Measurements from ENCODE around the gene CATSPER3. TPM values are rescaled to one million over a fixed set of nuclear protein-coding genes. Genes with fewer than 3 reads are reported as not detected.

The CATSPER3 gene
- total RNA-seq, 1 experiment from 2014 or later: 1.7 TPM

- CTCF ChIA-PET: no interaction called here
- no peak for TF ChIP-seq TCF7L2 (IDR thresholded peaks at IDR 0.05; ENCODE audit: borderline replicate concordance, extremely low read depth, insufficient read depth, insufficient read length)
- TF ChIP-seq, protein P1, sequence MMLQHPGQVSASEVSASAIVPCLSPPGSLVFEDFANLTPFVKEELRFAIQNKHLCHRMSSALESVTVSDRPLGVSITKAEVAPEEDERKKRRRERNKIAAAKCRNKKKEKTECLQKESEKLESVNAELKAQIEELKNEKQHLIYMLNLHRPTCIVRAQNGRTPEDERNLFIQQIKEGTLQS (IDR thresholded peaks at IDR 0.05): no peak
- no peak for TF ChIP-seq POLR2A (IDR thresholded peaks at IDR 0.05; ENCODE audit: borderline replicate concordance, extremely low read depth, insufficient read depth, insufficient read length)
- TF ChIP-seq SIN3A (IDR thresholded peaks at IDR 0.05; ENCODE audit: low read depth): no peak
- no peak for TF ChIP-seq REST (IDR thresholded peaks at IDR 0.05; ENCODE audit: low read depth)
- no peak for TF ChIP-seq CEBPB (IDR thresholded peaks at IDR 0.05; ENCODE audit: low read depth)
- no peak for TF ChIP-seq ZFX (IDR thresholded peaks at IDR 0.05)
- no peak for TF ChIP-seq CBX3 (IDR thresholded peaks at IDR 0.05; ENCODE audit: low read depth)
- no peak for TF ChIP-seq SP1 (IDR thresholded peaks at IDR 0.05; ENCODE audit: low read depth)
- no peak for TF ChIP-seq ZNF274 (IDR thresholded peaks at IDR 0.05; ENCODE audit: low read depth, low read length)
- no peak for TF ChIP-seq ELF1 (IDR thresholded peaks at IDR 0.05; ENCODE audit: borderline replicate concordance, low read depth)
- no peak for TF ChIP-seq FOSL1 (IDR thresholded peaks at IDR 0.05; ENCODE audit: low read depth)
- TF ChIP-seq POLR2AphosphoS5 (IDR thresholded peaks at IDR 0.05; ENCODE audit: low read depth, low read length): no peak
- TF ChIP-seq YY1 (IDR thresholded peaks at IDR 0.05; ENCODE audit: extremely low read depth, insufficient replicate concordance, low read depth, low read length): no peak
- TF ChIP-seq, protein P2, sequence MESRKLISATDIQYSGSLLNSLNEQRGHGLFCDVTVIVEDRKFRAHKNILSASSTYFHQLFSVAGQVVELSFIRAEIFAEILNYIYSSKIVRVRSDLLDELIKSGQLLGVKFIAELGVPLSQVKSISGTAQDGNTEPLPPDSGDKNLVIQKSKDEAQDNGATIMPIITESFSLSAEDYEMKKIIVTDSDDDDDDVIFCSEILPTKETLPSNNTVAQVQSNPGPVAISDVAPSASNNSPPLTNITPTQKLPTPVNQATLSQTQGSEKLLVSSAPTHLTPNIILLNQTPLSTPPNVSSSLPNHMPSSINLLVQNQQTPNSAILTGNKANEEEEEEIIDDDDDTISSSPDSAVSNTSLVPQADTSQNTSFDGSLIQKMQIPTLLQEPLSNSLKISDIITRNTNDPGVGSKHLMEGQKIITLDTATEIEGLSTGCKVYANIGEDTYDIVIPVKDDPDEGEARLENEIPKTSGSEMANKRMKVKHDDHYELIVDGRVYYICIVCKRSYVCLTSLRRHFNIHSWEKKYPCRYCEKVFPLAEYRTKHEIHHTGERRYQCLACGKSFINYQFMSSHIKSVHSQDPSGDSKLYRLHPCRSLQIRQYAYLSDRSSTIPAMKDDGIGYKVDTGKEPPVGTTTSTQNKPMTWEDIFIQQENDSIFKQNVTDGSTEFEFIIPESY (IDR thresholded peaks at IDR 0.05; ENCODE audit: extremely low read depth, insufficient replicate concordance, low read length): no peak
- TF ChIP-seq EGR1 (IDR thresholded peaks at IDR 0.05; ENCODE audit: low read depth): no peak
- TF ChIP-seq EZH2phosphoT487 (IDR thresholded peaks at IDR 0.05; ENCODE audit: borderline replicate concordance): no peak
Observed at GRCh38 chr5:135058331-135058732, 90.6 kb downstream of the CATSPER3 start.

More at GRCh38 chr5:135058331-135058732, 90.6 kb downstream of the CATSPER3 start:
- no peak overlapping the region for H3K4me3 ChIP-seq (replicated peaks in 1 of 2; ENCODE audit: low read depth in 1 of 2, low read length in 2 of 2)
- no peaks in the 10 kb centered on the region for H3K79me2 ChIP-seq (ENCODE audit: insufficient read depth, low read length)
- no peaks in the 10 kb centered on the region for H4K20me1 ChIP-seq (ENCODE audit: insufficient read depth)
- ChIA-PET RAD21 (ENCODE audit: low non-redundant PET in 1 of 2, low total read pairs in 2 of 2, uncharacterized antibody in 2 of 2, unreplicated experiment in 2 of 2) (no interaction called here), POLR2A (no interaction called here)
- H3K27me3 ChIP-seq (ENCODE audit: insufficient read depth, low read length): no peaks in the 10 kb centered on the region
- no peak overlapping the region for H3K9ac ChIP-seq (ENCODE audit: low read length)
- no peaks in the 10 kb centered on the region for H3K4me1 ChIP-seq (ENCODE audit: control insufficient read depth in 1 of 2, insufficient read depth in 2 of 2, low read length in 2 of 2)
- no peak overlapping the region for H3K4me2 ChIP-seq (ENCODE audit: low read length)
- no peak for DNase-seq (ENCODE audit: low read depth, low spot score)
- H2AFZ ChIP-seq (ENCODE audit: low read depth, low read length, poor library complexity, severe bottlenecking): no peak overlapping the region
- no TSS peak for BruUV-seq (replicated peaks)
- H3K27ac ChIP-seq (ENCODE audit: low read depth, low read length): no peak overlapping the region
- no peak for ATAC-seq
- H3K9me2 ChIP-seq (ENCODE audit: insufficient read depth): no peaks in the 10 kb centered on the region
- intact Hi-C loops (cut with micrococcal nuclease): no loop called here
- H3K9me3 ChIP-seq (ENCODE audit: control insufficient read depth in 1 of 2, insufficient read depth in 1 of 2, low read depth in 1 of 2, low read length in 2 of 2): no peaks in the 10 kb centered on the region
- H3K36me3 ChIP-seq (ENCODE audit: control insufficient read depth in 1 of 2, insufficient read depth in 2 of 2, low read length in 2 of 2): no peaks in the 10 kb centered on the region

Measured in HCT116 (cell line).